HCT116 (cell line): Measurements from ENCODE around the gene CCDC57.

Experiments used
- CTCF ChIP-seq, 3 experiments: fragments of 200-600 bp in 1 of 3; sonication (generic) in 1 of 3; IDR thresholded peaks in 2 of 3; conservative IDR thresholded peaks in 1 of 3; 2 replicates each; pipeline ENCODE4 v1.5.1; 2012 to 2017; ENCODE audit warnings: low read depth in 2 of 3, low read length in 2 of 3, antibody characterized with exemption in 1 of 3, borderline replicate concordance in 1 of 3, control low read depth in 1 of 3, mild to moderate bottlenecking in 1 of 3, mixed read lengths in 1 of 3, mixed run types in 1 of 3, moderate library complexity in 1 of 3; ENCODE audit not compliant: insufficient read depth in 1 of 3
- JUND ChIP-seq: IDR thresholded peaks from 2 replicates; pipeline ENCODE4 v1.6.1; 2012
- POLR2A ChIP-seq: IDR thresholded peaks from 2 replicates; pipeline ENCODE4 v1.7.0; 2011; ENCODE audit warnings: borderline replicate concordance; ENCODE audit not compliant: insufficient read depth, insufficient read length; ENCODE audit errors: extremely low read depth

DNA sequence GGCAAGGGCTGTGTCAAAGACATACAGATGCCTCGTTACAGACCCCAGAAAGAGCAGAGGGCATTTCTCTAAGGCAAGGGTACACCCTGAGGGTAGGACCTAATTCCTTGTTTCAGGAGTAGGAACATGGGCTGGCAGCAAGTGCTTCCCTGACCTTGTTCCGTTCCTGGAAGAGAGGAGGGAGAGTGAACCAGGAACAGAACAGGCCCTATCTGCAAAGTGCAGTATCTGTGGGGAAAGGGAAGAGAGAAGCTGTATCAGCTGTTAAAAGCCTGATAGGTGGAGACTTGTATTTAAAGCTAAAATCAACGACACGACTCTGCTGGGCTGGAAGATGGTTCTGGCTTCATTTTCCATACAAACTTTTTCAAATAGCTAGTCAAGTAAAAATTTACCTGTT, 88.5 kb downstream of the CCDC57 start:
- TF ChIP-seq CTCF (IDR thresholded peaks at IDR 0.05 in 2 of 3, conservative IDR thresholded peaks at IDR 0.05 in 1 of 3; ENCODE audit: borderline replicate concordance in 1 of 3, insufficient read depth in 1 of 3, low read depth in 2 of 3, low read length in 2 of 3) (no peak), POLR2A (no peak), JUND (no peak)
